ENCODE results near the gene SIPA1L3. TPM values are rescaled to one million over a fixed set of nuclear protein-coding genes. Genes with fewer than 3 reads are reported as not detected.
A peak's percentile ranks its signal among the peaks of the same experiment; 100 is the strongest.

The SIPA1L3 gene
- total RNA-seq, 6 donors from 2014 or later, result 57.3 to 91.6 (median 69.4) TPM

GRCh38 chr19:38084196-38084595 lies 177.2 kb downstream of the SIPA1L3 start:
- WGBS, 2 donors, result 91 to 93% methylated on average over 7 of the region's 7 CpGs
- TF ChIP-seq POLR2AphosphoS5 (IDR thresholded peaks at IDR 0.05), result no peak
- TF ChIP-seq EP300 (IDR thresholded peaks at IDR 0.05), result no peak
- TF ChIP-seq CTCF (IDR thresholded peaks at IDR 0.05), result no peak
- TF ChIP-seq POLR2A (IDR thresholded peaks at IDR 0.05), result no peak
- no peaks in the 10 kb centered on the region for H3K27me3 ChIP-seq
- no peak for ATAC-seq (ENCODE audit: low FRiP score in 2 of 2)
- no peak for DNase-seq
- H3K4me1 ChIP-seq, result peaks cover 0 to 4% (median 1%) of the 10 kb centered on the region in 4 donors
- H3K4me3 ChIP-seq, result no peak overlapping the region
- peaks cover under 1 to 39% (median 25%) of the 10 kb centered on the region in 4 donors for H3K36me3 ChIP-seq
- no peak overlapping the region for H3K27ac ChIP-seq
- H3K9me3 ChIP-seq, result no peaks in the 10 kb centered on the region

- 94 to 100% methylated on average over 1 of the region's 1 CpG for WGBS, 2 donors
- TF ChIP-seq POLR2A (IDR thresholded peaks at IDR 0.05), result no peak
- no peaks in the 10 kb centered on the region for H3K9me3 ChIP-seq
- peaks cover 4 to 35% (median 13%) of the 10 kb centered on the region in 4 donors for H3K36me3 ChIP-seq
- no peaks in the 10 kb centered on the region for H3K27me3 ChIP-seq
- no peaks in the 10 kb centered on the region for H3K4me1 ChIP-seq
- ATAC-seq (ENCODE audit: low FRiP score in 2 of 2), result no peak
- no peak overlapping the region for H3K4me3 ChIP-seq
- no peak for DNase-seq
- H3K27ac ChIP-seq, result no peak overlapping the region
Measured at GRCh38 chr19:38089440-38089839, 182.4 kb downstream of the SIPA1L3 start.

GRCh38 chr19:38093154-38093553 lies 186.1 kb downstream of the SIPA1L3 start:
- TF ChIP-seq EP300 (IDR thresholded peaks at IDR 0.05) (no peak), POLR2A (IDR thresholded peaks at IDR 0.05) (no peak), POLR2AphosphoS5 (IDR thresholded peaks at IDR 0.05) (no peak), CTCF (IDR thresholded peaks at IDR 0.05) (no peak)
- Histone ChIP-seq H3K9me3 (no peaks in the 10 kb centered on the region), H3K36me3 (peaks cover 4 to 29% (median 13%) of the 10 kb centered on the region in 4 donors), H3K27ac (no peak overlapping the region), H3K4me1 (peaks cover 0 to 7% (median 3%) of the 10 kb centered on the region in 4 donors), H3K27me3 (no peaks in the 10 kb centered on the region), H3K4me3 (no peak overlapping the region)
- ATAC-seq (ENCODE audit: low FRiP score in 2 of 2), result no peak
- DNase-seq, result no peak
- WGBS, 2 donors, result 77 to 94% methylated on average over 5 to 8 of the region's 8 CpGs

- H3K4me1 ChIP-seq, result peaks cover 0 to 7% (median 3%) of the 10 kb centered on the region in 4 donors
- H3K4me3 ChIP-seq, result no peak overlapping the region
- TF ChIP-seq EP300 (IDR thresholded peaks at IDR 0.05), result no peak
- no peak for TF ChIP-seq CTCF (IDR thresholded peaks at IDR 0.05)
- no peak for TF ChIP-seq POLR2A (IDR thresholded peaks at IDR 0.05)
- no peak for TF ChIP-seq POLR2AphosphoS5 (IDR thresholded peaks at IDR 0.05)
- DNase-seq (peak in 1 of 2 donors; percentile 42), ATAC-seq (ENCODE audit: low FRiP score in 2 of 2) (peak; percentile 17 to 50)
- no peaks in the 10 kb centered on the region for H3K27me3 ChIP-seq
- 79% methylated on average over 6 of the region's 6 CpGs; no CpG with 5 or more reads in 1 of the 2 donors for WGBS, 2 donors
- H3K27ac ChIP-seq, result no peak overlapping the region
- H3K36me3 ChIP-seq, result peaks cover 4 to 25% (median 12%) of the 10 kb centered on the region in 4 donors
- H3K9me3 ChIP-seq, result no peaks in the 10 kb centered on the region
Measured at GRCh38 chr19:38093587-38093986, 186.6 kb downstream of the SIPA1L3 start.

- ATAC-seq (ENCODE audit: low FRiP score in 2 of 2) (peak; percentile 75 to 79), DNase-seq (peak in 1 of 2 donors; percentile 68)
- Histone ChIP-seq H3K9me3 (no peaks in the 10 kb centered on the region), H3K4me1 (peaks cover 0 to 7% (median 3%) of the 10 kb centered on the region in 4 donors), H3K27me3 (no peaks in the 10 kb centered on the region), H3K36me3 (peaks cover 0 to 18% (median 11%) of the 10 kb centered on the region in 4 donors), H3K4me3 (no peak overlapping the region), H3K27ac (no peak overlapping the region)
- TF ChIP-seq CTCF (IDR thresholded peaks at IDR 0.05) (peak; percentile 56 to 77 (median 64)), EP300 (IDR thresholded peaks at IDR 0.05) (no peak)
- WGBS, 2 donors, result 47 to 58% methylated on average over 16 of the region's 17 CpGs
Measured at GRCh38 chr19:38095411-38096308, 188.7 kb downstream of the SIPA1L3 start.

Measured in upper lobe of left lung (tissue), 6 donors.